AG09309 (cell line): Measurements from ENCODE around the gene UNK.

Experiments used
- DNase-seq: peaks from one replicate; pipeline ENCODE4 v3.0.0-alpha.2; 2010; ENCODE audit warnings: low read depth
- H3K4me3 ChIP-seq: 2 replicates; pipeline ENCODE4 v1.5.1; 2011; ENCODE audit warnings: mild to moderate bottlenecking, low read depth, low read length, moderate library complexity; ENCODE audit not compliant: control insufficient read depth
- CTCF ChIP-seq: IDR thresholded peaks from 2 replicates; pipeline ENCODE4 v1.5.1; 2011; ENCODE audit warnings: mild to moderate bottlenecking, low read depth, low read length, inconsistent platforms; ENCODE audit not compliant: insufficient read depth, control insufficient read depth; ENCODE audit errors: missing control alignments

Gene UNK

GRCh38 chr17:75830164-75831031 lies 45.8 kb downstream of the UNK start:
- no peak for DNase-seq
- no peak overlapping the region for H3K4me3 ChIP-seq
- peak; percentile 54 for TF ChIP-seq CTCF

GRCh38 chr17:75831032-75831571 lies 46.5 kb downstream of the UNK start:
- TF ChIP-seq CTCF: no peak
- no peak overlapping the region for H3K4me3 ChIP-seq
- DNase-seq: no peak

GRCh38 chr17:75832164-75832651 lies 47.6 kb downstream of the UNK start:
- TF ChIP-seq CTCF: no peak
- DNase-seq: peak; percentile 59
- no peak overlapping the region for H3K4me3 ChIP-seq

- DNase-seq: no peak
- TF ChIP-seq CTCF: no peak
- no peak overlapping the region for H3K4me3 ChIP-seq
Observed at GRCh38 chr17:75832652-75833400, 48.2 kb downstream of the UNK start.

DNA sequence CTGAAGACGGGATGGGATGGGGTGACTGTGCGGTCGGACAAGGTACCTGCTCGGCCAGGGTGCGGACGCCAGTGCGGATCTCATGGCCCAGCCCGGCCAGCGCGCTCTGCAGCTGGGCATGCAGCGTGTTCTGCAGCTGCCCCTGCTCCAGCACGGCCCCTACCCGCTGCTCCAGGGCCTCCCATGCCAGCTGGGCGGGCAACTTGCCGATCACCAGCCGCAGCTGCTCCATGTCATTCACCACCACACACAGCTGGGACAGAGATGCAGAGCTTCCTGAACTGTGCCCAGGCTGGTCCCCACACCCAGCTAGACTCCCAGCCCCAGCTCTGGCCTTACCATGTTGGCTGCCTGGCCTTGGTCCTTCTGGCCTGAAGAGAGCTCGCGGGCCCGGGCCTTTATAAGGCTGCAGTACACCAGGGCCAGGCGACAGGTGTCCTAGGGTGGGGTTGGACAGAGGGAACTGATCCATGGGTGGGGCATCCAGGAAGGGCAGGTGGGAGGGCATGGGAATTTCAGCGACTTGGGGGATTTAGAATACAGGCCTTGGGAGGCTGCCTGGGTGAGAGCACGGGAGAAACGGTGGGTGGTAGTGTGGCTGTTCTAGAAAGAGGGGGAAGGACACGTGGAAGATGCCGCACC lies 49.8 kb downstream of the UNK start:
- no peak overlapping the region for H3K4me3 ChIP-seq
- no peak for TF ChIP-seq CTCF
- DNase-seq: no peak
